NCI-H2196 treated with DMSO at 0.1 percent for 48 hours (cell line): Measurements from ENCODE around the gene PPP2CA.
A peak's percentile ranks its signal among the peaks of the same experiment; 100 is the strongest.
"Not testable (repeated sequence)": the region's sequence is repeated elsewhere in the genome, so short reads cannot be mapped to it uniquely, and the experiment has no call there.

Source experiments
- DNase-seq: peaks from one replicate; lab custom pipeline; 2025; ENCODE audit not compliant: unreplicated experiment; lab: John Stamatoyannopoulos, UW

PPP2CA gene

GRCh38 chr5:134225780-134226440 is at the start of gene PPP2CA:
Gene PPP2CA (minus strand): TSS chr5:134226073. CDS start chr5:134225861, 212 bp downstream.
- DNase-seq, result peak; percentile 96

GRCh38 chr5:134273642-134274395 is 47.9 kb upstream of the PPP2CA start:
- no peak for DNase-seq

- no peak for DNase-seq
Observed at GRCh38 chr5:134271059-134271458, 45.2 kb upstream of the PPP2CA start.

- DNase-seq, result no peak
Observed at GRCh38 chr5:134268919-134269318, 43.0 kb upstream of the PPP2CA start.

- DNase-seq, result no peak
Observed at GRCh38 chr5:134268019-134268601, 42.2 kb upstream of the PPP2CA start.

GRCh38 chr5:134267366-134268018 is 41.6 kb upstream of the PPP2CA start:
- no peak for DNase-seq

- no peak for DNase-seq
Observed at GRCh38 chr5:134263801-134264200, 37.9 kb upstream of the PPP2CA start.

- DNase-seq, result not testable (repeated sequence)
Observed at GRCh38 chr5:134262629-134263028, 36.8 kb upstream of the PPP2CA start.

- no peak for DNase-seq
Observed at GRCh38 chr5:134258896-134259295, 33.0 kb upstream of the PPP2CA start.

GRCh38 chr5:134257176-134257575 is 31.3 kb upstream of the PPP2CA start:
- no peak for DNase-seq

- no peak for DNase-seq
Observed at GRCh38 chr5:134255418-134256150, 29.7 kb upstream of the PPP2CA start.

- not testable (repeated sequence) for DNase-seq
Observed at GRCh38 chr5:134253368-134254153, 27.7 kb upstream of the PPP2CA start.

GRCh38 chr5:134252671-134253070 is 26.8 kb upstream of the PPP2CA start:
- no peak for DNase-seq

- DNase-seq, result no peak
Observed at GRCh38 chr5:134250949-134251348, 25.1 kb upstream of the PPP2CA start.

GRCh38 chr5:134249469-134250379 is 23.9 kb upstream of the PPP2CA start:
- DNase-seq, result no peak

GRCh38 chr5:134248256-134248655 is 22.4 kb upstream of the PPP2CA start:
- no peak for DNase-seq

- DNase-seq, result no peak
Observed at GRCh38 chr5:134247428-134248224, 21.8 kb upstream of the PPP2CA start.

GRCh38 chr5:134246771-134247427 is 21.0 kb upstream of the PPP2CA start:
- no peak for DNase-seq
